ENCODE results near the gene PIGB. TPM values are rescaled to one million over a fixed set of nuclear protein-coding genes. Genes with fewer than 3 reads are reported as not detected.

Gene PIGB
- total and polyA plus RNA-seq, 2 of the 13 experiments (the other 11 are each of a cell fraction or from before 2014, with no cell fraction given): 14.5 to 19.1 TPM

GRCh38 chr15:55356985-55357585, 38.1 kb downstream of the PIGB start:
- ChIA-PET CTCF (ENCODE audit: low intra/inter-chr PET ratio, low total read pairs) (no interaction called here), POLR2A (no interaction called here)
- FAIRE-seq: no peak

GRCh38 chr15:55357774-55358173, 38.8 kb downstream of the PIGB start:
- no peak for FAIRE-seq
- H3K27me3 ChIP-seq (ENCODE audit: control insufficient read depth in 1 of 2, insufficient read depth in 2 of 2, low read length in 2 of 2): no peaks in the 10 kb centered on the region
- BruUV-seq (replicated peaks): no TSS peak

More at GRCh38 chr15:55356985-55357585, 38.1 kb downstream of the PIGB start:
- Histone ChIP-seq H3K79me2 (ENCODE audit: insufficient read depth, low read length) (no peaks in the 10 kb centered on the region), H3K4me3 (replicated peaks in 1 of 3; ENCODE audit: insufficient read depth in 1 of 3, low read depth in 2 of 3, low read length in 3 of 3) (no peak overlapping the region), H3K4me2 (ENCODE audit: low read depth, low read length) (no peak overlapping the region), H4K20me1 (ENCODE audit: insufficient read depth, low read length) (no peaks in the 10 kb centered on the region), H3K9me3 (ENCODE audit: low read length) (no peaks in the 10 kb centered on the region), H2AFZ (ENCODE audit: low read length) (no peak overlapping the region), H3K27me3 (ENCODE audit: control insufficient read depth in 1 of 2, insufficient read depth in 2 of 2, low read length in 2 of 2) (no peaks in the 10 kb centered on the region), H3K27ac (ENCODE audit: extremely low read length, insufficient read depth, low read length) (no peak overlapping the region), H3K4me1 (ENCODE audit: insufficient read depth, low read length) (peaks cover 7% of the 10 kb centered on the region; the same call in 1 of the 2 replicates), H3K9ac (ENCODE audit: insufficient read depth, low read depth, low read length) (no peak overlapping the region), H3K36me3 (replicated peaks in 1 of 2; ENCODE audit: control insufficient read depth in 1 of 2, insufficient read depth in 2 of 2, low read length in 2 of 2) (peaks cover 0 to 10% of the 10 kb centered on the region in 2 experiments; a peak in 2 of 5 replicates)
- 98% methylated on average over 5 of the region's 5 CpGs for WGBS (ENCODE audit: low lambda C conversion rate)
- ATAC-seq (no peak), DNase-seq (ENCODE audit: low spot score) (no peak)
- in situ Hi-C loops (cut with HindIII; ENCODE audit: extremely low pct_ligation_motif_present, low pct_unique_long_range_greater_than_20kb) (no loop called here), intact Hi-C loops (cut with micrococcal nuclease; ENCODE audit: unreplicated experiment) (no loop called here)
- BruUV-seq (replicated peaks): no TSS peak
- TF ChIP-seq SATB2 (CRISPR knock-in tag; IDR thresholded peaks at IDR 0.05) (no peak), KLF16 (CRISPR knock-in tag; IDR thresholded peaks at IDR 0.05) (no peak), NKX3-1 (CRISPR knock-in tag; IDR thresholded peaks at IDR 0.05) (no peak), EEA1 (CRISPR knock-in tag; IDR thresholded peaks at IDR 0.05; ENCODE audit: borderline replicate concordance) (no peak), FOSL1 (CRISPR knock-in tag; IDR thresholded peaks at IDR 0.05; ENCODE audit: borderline replicate concordance) (no peak), TGIF2 (CRISPR knock-in tag; IDR thresholded peaks at IDR 0.05) (no peak), SKI (IDR thresholded peaks at IDR 0.05; ENCODE audit: partially characterized antibody) (no peak), ATF1 (CRISPR knock-in tag; IDR thresholded peaks at IDR 0.05) (no peak), ZNF317 (CRISPR knock-in tag; IDR thresholded peaks at IDR 0.05) (no peak)

More at GRCh38 chr15:55357774-55358173, 38.8 kb downstream of the PIGB start:
- Histone ChIP-seq H3K36me3 (replicated peaks in 1 of 2; ENCODE audit: control insufficient read depth in 1 of 2, insufficient read depth in 2 of 2, low read length in 2 of 2) (peaks cover 0 to 10% of the 10 kb centered on the region in 2 experiments; a peak in 2 of 5 replicates), H4K20me1 (ENCODE audit: insufficient read depth, low read length) (no peaks in the 10 kb centered on the region), H3K9me3 (ENCODE audit: low read length) (no peaks in the 10 kb centered on the region), H3K79me2 (ENCODE audit: insufficient read depth, low read length) (no peaks in the 10 kb centered on the region), H3K9ac (ENCODE audit: insufficient read depth, low read depth, low read length) (no peak overlapping the region), H3K27ac (ENCODE audit: extremely low read length, insufficient read depth, low read length) (no peak overlapping the region), H3K4me2 (ENCODE audit: low read depth, low read length) (no peak overlapping the region), H3K4me3 (replicated peaks in 1 of 3; ENCODE audit: insufficient read depth in 1 of 3, low read depth in 2 of 3, low read length in 3 of 3) (no peak overlapping the region), H2AFZ (ENCODE audit: low read length) (no peak overlapping the region), H3K4me1 (ENCODE audit: insufficient read depth, low read length) (peaks cover 7% of the 10 kb centered on the region; the same call in 1 of the 2 replicates)
- ChIA-PET POLR2A (interaction anchor here (2.3 kb wide), 1 partner anchor 50 kb away, joined by 5 read pairs; the partner anchor contains the start of genes CCPG1 and PIERCE2), CTCF (ENCODE audit: low intra/inter-chr PET ratio, low total read pairs) (no interaction called here)
- TF ChIP-seq ZNF781 (CRISPR knock-in tag; IDR thresholded peaks at IDR 0.05; ENCODE audit: borderline replicate concordance, not compliant biosample characterization) (no peak), CEBPZ (IDR thresholded peaks at IDR 0.05; ENCODE audit: low read length) (no peak), ZNF33B (CRISPR knock-in tag; IDR thresholded peaks at IDR 0.05) (no peak), ZFP36 (IDR thresholded peaks at IDR 0.05; ENCODE audit: borderline replicate concordance, low read depth, low read length, partially characterized antibody) (no peak), SP140L (CRISPR knock-in tag; IDR thresholded peaks at IDR 0.05; ENCODE audit: borderline replicate concordance) (no peak), MATR3 (CRISPR knock-in tag; IDR thresholded peaks at IDR 0.05) (no peak)
- no peak for ATAC-seq
- WGBS (ENCODE audit: low lambda C conversion rate): 93% methylated on average over 2 of the region's 2 CpGs
- no peak for DNase-seq (ENCODE audit: low spot score)
- in situ Hi-C loops (cut with HindIII; ENCODE audit: extremely low pct_ligation_motif_present, low pct_unique_long_range_greater_than_20kb): no loop called here
- intact Hi-C loops (cut with micrococcal nuclease; ENCODE audit: unreplicated experiment): no loop called here

Data from HepG2 (cell line).